SK-N-SH treated with all-trans-retinoic acid at 6 μM for 48 hours (cell line): ENCODE measurements around the gene TREX2.

ENCODE experiments used
- ATAC-seq: fragments of 200-7000 bp; cut with Tn5 transposase; 3 replicates; pipeline ENCODE4 v1.9.1; 2020; ENCODE audit warnings: mild to moderate bottlenecking, moderate library complexity
- ARNTL ChIP-seq: fragments of 450-650 bp; formaldehyde crosslinking; IDR thresholded peaks from 2 replicates; pipeline ENCODE4 v1.5.0; 2020; ENCODE audit warnings: low read depth, mild to moderate bottlenecking, moderate library complexity, borderline replicate concordance
- BACH2 ChIP-seq: fragments of 250-450 bp; sonication (Bioruptor Pico); IDR thresholded peaks from 2 replicates; pipeline ENCODE4 v1.9.0; 2021; ENCODE audit warnings: mild to moderate bottlenecking, borderline replicate concordance
- CREB5 ChIP-seq: fragments of 250-450 bp; sonication (Bioruptor Pico); IDR thresholded peaks from 2 replicates; pipeline ENCODE4 v1.5.1; 2020; ENCODE audit warnings: low read depth, mild to moderate bottlenecking, moderate library complexity
- CSDC2 ChIP-seq: fragments of 250-450 bp; sonication (Bioruptor Pico); IDR thresholded peaks from 2 replicates; pipeline ENCODE4 v1.5.0; 2020; ENCODE audit warnings: mild to moderate bottlenecking, moderate library complexity
- CSRNP3 ChIP-seq: fragments of 250-450 bp; sonication (Bioruptor Pico); IDR thresholded peaks from 2 replicates; pipeline ENCODE4 v1.5.1; 2021; ENCODE audit warnings: mild to moderate bottlenecking, moderate library complexity
- ESRRG ChIP-seq: fragments of 250-450 bp; sonication (Bioruptor Pico); IDR thresholded peaks from 2 replicates; pipeline ENCODE4 v1.6.1; 2021; ENCODE audit warnings: mild to moderate bottlenecking
- ISL1 ChIP-seq: fragments of 250-450 bp; sonication (Bioruptor Pico); IDR thresholded peaks from 2 replicates; pipeline ENCODE4 v2.1.2; 2022; ENCODE audit warnings: mild to moderate bottlenecking, moderate library complexity
- OSR1 ChIP-seq: fragments of 250-450 bp; sonication (Bioruptor Pico); IDR thresholded peaks from 2 replicates; pipeline ENCODE4 v1.8.0; 2022; ENCODE audit warnings: moderate library complexity, mild to moderate bottlenecking, inconsistent platforms
- PPARA ChIP-seq: fragments of 250-450 bp; sonication (Bioruptor Pico); IDR thresholded peaks from 2 replicates; pipeline ENCODE4 v1.5.0; 2020; ENCODE audit warnings: mild to moderate bottlenecking, borderline replicate concordance
- RARB ChIP-seq: fragments of 250-450 bp; sonication (Bioruptor Pico); IDR thresholded peaks from 2 replicates; pipeline ENCODE4 v1.8.0; 2021; ENCODE audit warnings: mild to moderate bottlenecking, moderate library complexity
- SNAI2 ChIP-seq: fragments of 250-450 bp; sonication (Bioruptor Pico); IDR thresholded peaks from 2 replicates; pipeline ENCODE4 v1.5.0; 2020; ENCODE audit warnings: mild to moderate bottlenecking, moderate library complexity
- TCF4 ChIP-seq: fragments of 250-450 bp; sonication (Bioruptor Pico); IDR thresholded peaks from 2 replicates; pipeline ENCODE4 v1.8.0; 2021; ENCODE audit warnings: mild to moderate bottlenecking, moderate library complexity, borderline replicate concordance
- TOX ChIP-seq: fragments of 250-450 bp; sonication (Bioruptor Pico); IDR thresholded peaks from 2 replicates; pipeline ENCODE4 v1.8.0; 2021; ENCODE audit warnings: mild to moderate bottlenecking, moderate library complexity, borderline replicate concordance
- TSHZ2 ChIP-seq: fragments of 250-450 bp; sonication (Bioruptor Pico); IDR thresholded peaks from 2 replicates; pipeline ENCODE4 v1.5.0; 2020; ENCODE audit warnings: mild to moderate bottlenecking, moderate library complexity
- ZFP3 ChIP-seq: fragments of 250-450 bp; sonication (Bioruptor Pico); IDR thresholded peaks from 2 replicates; pipeline ENCODE4 v1.5.0; 2020; ENCODE audit warnings: mild to moderate bottlenecking, moderate library complexity
- ZFP30 ChIP-seq: fragments of 450-650 bp; formaldehyde crosslinking; IDR thresholded peaks from 2 replicates; pipeline ENCODE4 v1.5.0; 2022; ENCODE audit warnings: mild to moderate bottlenecking, moderate library complexity
- ZNF565 ChIP-seq: fragments of 450-650 bp; formaldehyde crosslinking; conservative IDR thresholded peaks from 2 replicates; pipeline ENCODE4 v1.5.0; 2020; ENCODE audit warnings: low read depth, mild to moderate bottlenecking, moderate library complexity
- ZNF70 ChIP-seq: fragments of 450-650 bp; formaldehyde crosslinking; IDR thresholded peaks from 2 replicates; pipeline ENCODE4 v1.5.0; 2020; ENCODE audit warnings: mild to moderate bottlenecking, moderate library complexity
- ZNF8 ChIP-seq: fragments of 450-650 bp; formaldehyde crosslinking; IDR thresholded peaks from 2 replicates; pipeline ENCODE4 v1.5.0; 2020; ENCODE audit warnings: mild to moderate bottlenecking, moderate library complexity

Gene TREX2

GRCh38 chrX:153448556-153449367, 2.9 kb upstream of the TREX2 start:
- no peak for ATAC-seq
- TF ChIP-seq TOX (no peak), CREB5 (CRISPR knock-in tag) (no peak), ZNF8 (CRISPR knock-in tag) (no peak), TCF4 (no peak), TSHZ2 (no peak), ZFP30 (CRISPR knock-in tag) (no peak), ZNF70 (CRISPR knock-in tag) (no peak), CSDC2 (CRISPR knock-in tag) (no peak), CSRNP3 (CRISPR knock-in tag) (no peak), ARNTL (CRISPR knock-in tag) (no peak), ZFP3 (CRISPR knock-in tag) (no peak), OSR1 (CRISPR knock-in tag) (no peak), BACH2 (CRISPR knock-in tag) (no peak), SNAI2 (CRISPR knock-in tag) (no peak)

- TF ChIP-seq ZNF565 (CRISPR knock-in tag) (no peak), ZFP3 (CRISPR knock-in tag) (no peak), PPARA (CRISPR knock-in tag) (no peak), ESRRG (CRISPR knock-in tag) (no peak), RARB (CRISPR knock-in tag) (no peak), ZNF8 (CRISPR knock-in tag) (no peak), TOX (no peak), TSHZ2 (no peak), ZNF70 (CRISPR knock-in tag) (no peak), ARNTL (CRISPR knock-in tag) (no peak), OSR1 (CRISPR knock-in tag) (no peak), CREB5 (CRISPR knock-in tag) (no peak), ISL1 (CRISPR knock-in tag) (no peak), BACH2 (CRISPR knock-in tag) (no peak), CSRNP3 (CRISPR knock-in tag) (no peak), ZFP30 (CRISPR knock-in tag) (no peak)
- TF ChIP-seq, all 23 proteins: peak for 0
- no peak for ATAC-seq
These were observed 1.7 kb upstream of the TREX2 start for GRCh38 chrX:153447581-153447960.
